Measurements from ENCODE around the gene GRM1. TPM values are rescaled to one million over a fixed set of nuclear protein-coding genes. Genes with fewer than 3 reads are reported as not detected.

GRM1 gene
- total and polyA plus RNA-seq, 2 experiments from 2014 or later: 0.29 to 0.63 TPM

DNA sequence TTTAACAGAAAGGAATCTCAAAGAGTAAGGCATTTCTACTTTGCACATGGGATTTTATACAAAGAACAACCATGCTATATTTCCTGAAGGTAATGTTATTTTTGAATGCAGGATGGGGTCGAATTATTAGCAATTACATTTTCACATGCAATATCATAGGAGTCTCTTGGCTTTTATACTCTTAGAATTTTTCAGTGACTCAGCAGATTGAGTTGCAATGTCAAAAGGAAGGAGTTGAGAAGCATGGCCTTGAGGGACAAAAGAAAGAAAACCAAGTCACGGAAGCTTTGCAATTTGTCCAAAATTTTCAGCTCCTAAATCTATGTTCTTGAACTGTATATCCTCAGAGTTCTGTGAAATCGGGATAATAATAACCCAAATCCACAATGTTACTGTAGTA, 181.1 kb downstream of the GRM1 start:
- H3K27me3 ChIP-seq (ENCODE audit: insufficient read depth): no peaks in the 10 kb centered on the region
- Mint-ChIP-seq H3K36me3 (ENCODE audit: low read depth) (no peaks in the 10 kb centered on the region), H3K27me3 (ENCODE audit: insufficient read depth, low read depth, poor library complexity) (peaks cover 3% of the 10 kb centered on the region), H3K4me3 (no peak overlapping the region), H3K27ac (peak overlapping the region; percentile 42; the same call in 1 of the 2 replicates), H3K4me1 (peaks cover 11% of the 10 kb centered on the region; the same call in 2 of the 3 replicates), H3K9me3 (no peaks in the 10 kb centered on the region; the same call in 2 of the 3 replicates)
- H2AFZ ChIP-seq: peak overlapping the region; percentile 39; the same call in 1 of the 2 replicates
- no peak overlapping the region for H3K27ac ChIP-seq (ENCODE audit: low read depth)
- TF ChIP-seq ZNF331 (CRISPR knock-in tag; IDR thresholded peaks at IDR 0.05; ENCODE audit: low read depth): no peak
- TF ChIP-seq ZNF114 (CRISPR knock-in tag; IDR thresholded peaks at IDR 0.05): no peak
- TF ChIP-seq EZH2phosphoT487 (IDR thresholded peaks at IDR 0.05; ENCODE audit: unreplicated experiment): no peak
- no peak for TF ChIP-seq NANOG (IDR thresholded peaks at IDR 0.05; ENCODE audit: borderline replicate concordance)
- no peak for TF ChIP-seq EZH2 (IDR thresholded peaks at IDR 0.05; ENCODE audit: low read depth, unreplicated experiment)
- TF ChIP-seq JUNB (IDR thresholded peaks at IDR 0.05; ENCODE audit: unreplicated experiment): no peak
- TF ChIP-seq, protein P1, sequence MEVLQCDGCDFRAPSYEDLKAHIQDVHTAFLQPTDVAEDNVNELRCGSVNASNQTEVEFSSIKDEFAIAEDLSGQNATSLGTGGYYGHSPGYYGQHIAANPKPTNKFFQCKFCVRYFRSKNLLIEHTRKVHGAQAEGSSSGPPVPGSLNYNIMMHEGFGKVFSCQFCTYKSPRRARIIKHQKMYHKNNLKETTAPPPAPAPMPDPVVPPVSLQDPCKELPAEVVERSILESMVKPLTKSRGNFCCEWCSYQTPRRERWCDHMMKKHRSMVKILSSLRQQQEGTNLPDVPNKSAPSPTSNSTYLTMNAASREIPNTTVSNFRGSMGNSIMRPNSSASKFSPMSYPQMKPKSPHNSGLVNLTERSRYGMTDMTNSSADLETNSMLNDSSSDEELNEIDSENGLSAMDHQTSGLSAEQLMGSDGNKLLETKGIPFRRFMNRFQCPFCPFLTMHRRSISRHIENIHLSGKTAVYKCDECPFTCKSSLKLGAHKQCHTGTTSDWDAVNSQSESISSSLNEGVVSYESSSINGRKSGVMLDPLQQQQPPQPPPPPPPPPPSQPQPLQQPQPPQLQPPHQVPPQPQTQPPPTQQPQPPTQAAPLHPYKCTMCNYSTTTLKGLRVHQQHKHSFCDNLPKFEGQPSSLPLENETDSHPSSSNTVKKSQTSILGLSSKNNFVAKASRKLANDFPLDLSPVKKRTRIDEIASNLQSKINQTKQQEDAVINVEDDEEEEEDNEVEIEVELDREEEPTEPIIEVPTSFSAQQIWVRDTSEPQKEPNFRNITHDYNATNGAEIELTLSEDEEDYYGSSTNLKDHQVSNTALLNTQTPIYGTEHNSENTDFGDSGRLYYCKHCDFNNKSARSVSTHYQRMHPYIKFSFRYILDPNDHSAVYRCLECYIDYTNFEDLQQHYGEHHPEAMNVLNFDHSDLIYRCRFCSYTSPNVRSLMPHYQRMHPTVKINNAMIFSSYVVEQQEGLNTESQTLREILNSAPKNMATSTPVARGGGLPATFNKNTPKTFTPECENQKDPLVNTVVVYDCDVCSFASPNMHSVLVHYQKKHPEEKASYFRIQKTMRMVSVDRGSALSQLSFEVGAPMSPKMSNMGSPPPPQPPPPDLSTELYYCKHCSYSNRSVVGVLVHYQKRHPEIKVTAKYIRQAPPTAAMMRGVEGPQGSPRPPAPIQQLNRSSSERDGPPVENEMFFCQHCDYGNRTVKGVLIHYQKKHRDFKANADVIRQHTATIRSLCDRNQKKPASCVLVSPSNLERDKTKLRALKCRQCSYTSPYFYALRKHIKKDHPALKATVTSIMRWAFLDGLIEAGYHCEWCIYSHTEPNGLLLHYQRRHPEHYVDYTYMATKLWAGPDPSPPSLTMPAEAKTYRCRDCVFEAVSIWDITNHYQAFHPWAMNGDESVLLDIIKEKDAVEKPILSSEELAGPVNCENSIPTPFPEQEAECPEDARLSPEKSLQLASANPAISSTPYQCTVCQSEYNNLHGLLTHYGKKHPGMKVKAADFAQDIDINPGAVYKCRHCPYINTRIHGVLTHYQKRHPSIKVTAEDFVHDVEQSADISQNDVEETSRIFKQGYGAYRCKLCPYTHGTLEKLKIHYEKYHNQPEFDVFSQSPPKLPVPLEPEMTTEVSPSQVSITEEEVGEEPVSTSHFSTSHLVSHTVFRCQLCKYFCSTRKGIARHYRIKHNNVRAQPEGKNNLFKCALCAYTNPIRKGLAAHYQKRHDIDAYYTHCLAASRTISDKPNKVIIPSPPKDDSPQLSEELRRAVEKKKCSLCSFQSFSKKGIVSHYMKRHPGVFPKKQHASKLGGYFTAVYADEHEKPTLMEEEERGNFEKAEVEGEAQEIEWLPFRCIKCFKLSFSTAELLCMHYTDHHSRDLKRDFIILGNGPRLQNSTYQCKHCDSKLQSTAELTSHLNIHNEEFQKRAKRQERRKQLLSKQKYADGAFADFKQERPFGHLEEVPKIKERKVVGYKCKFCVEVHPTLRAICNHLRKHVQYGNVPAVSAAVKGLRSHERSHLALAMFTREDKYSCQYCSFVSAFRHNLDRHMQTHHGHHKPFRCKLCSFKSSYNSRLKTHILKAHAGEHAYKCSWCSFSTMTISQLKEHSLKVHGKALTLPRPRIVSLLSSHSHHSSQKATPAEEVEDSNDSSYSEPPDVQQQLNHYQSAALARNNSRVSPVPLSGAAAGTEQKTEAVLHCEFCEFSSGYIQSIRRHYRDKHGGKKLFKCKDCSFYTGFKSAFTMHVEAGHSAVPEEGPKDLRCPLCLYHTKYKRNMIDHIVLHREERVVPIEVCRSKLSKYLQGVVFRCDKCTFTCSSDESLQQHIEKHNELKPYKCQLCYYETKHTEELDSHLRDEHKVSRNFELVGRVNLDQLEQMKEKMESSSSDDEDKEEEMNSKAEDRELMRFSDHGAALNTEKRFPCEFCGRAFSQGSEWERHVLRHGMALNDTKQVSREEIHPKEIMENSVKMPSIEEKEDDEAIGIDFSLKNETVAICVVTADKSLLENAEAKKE (CRISPR knock-in tag; IDR thresholded peaks at IDR 0.05): no peak
- no peaks in the 10 kb centered on the region for H4K20me1 ChIP-seq (replicated peaks; ENCODE audit: insufficient read depth)
- 0 out of 2 replicates have a peak, but pooled peaks cover 10% of the 10 kb centered on the region for H3K4me1 ChIP-seq (ENCODE audit: insufficient read depth)
- H3K4me3 ChIP-seq: no peak overlapping the region
- no peaks in the 10 kb centered on the region for H3K36me3 ChIP-seq (ENCODE audit: insufficient read depth)
- no peaks in the 10 kb centered on the region for H3K79me2 ChIP-seq (replicated peaks; ENCODE audit: insufficient read depth)
- H3K9me2 ChIP-seq (ENCODE audit: insufficient read depth): no peaks in the 10 kb centered on the region
- H3K4me2 ChIP-seq: no peak overlapping the region
- ATAC-seq (no peak), DNase-seq (ENCODE audit: low spot score) (no peak)
- no peaks in the 10 kb centered on the region for H3F3A ChIP-seq (replicated peaks; ENCODE audit: low read depth)
